ENCODE measurements around the gene CCDC187.

DNA sequence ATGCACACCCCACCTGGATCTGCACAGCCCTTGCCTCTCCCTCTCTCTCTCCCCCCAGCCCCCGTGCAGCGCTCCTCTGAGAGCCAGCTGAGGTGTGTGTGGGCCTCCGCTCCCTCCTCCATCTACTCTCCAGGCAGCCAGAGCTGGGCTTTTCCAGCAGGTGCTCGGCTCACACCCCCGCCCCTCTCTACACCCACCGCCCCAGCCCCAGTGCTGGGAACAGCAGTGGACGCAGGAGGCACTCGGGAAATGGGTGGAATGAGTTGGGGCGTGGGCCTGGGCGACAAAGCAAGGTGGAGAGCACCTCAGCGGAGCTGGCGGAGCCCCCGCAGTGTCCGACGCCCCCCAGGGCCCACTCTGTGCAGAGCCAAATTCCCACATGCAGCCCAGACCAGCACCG, 85.6 kb downstream of the CCDC187 start:
- TF ChIP-seq USF2 (IDR thresholded peaks at IDR 0.05; ENCODE audit: low read length) (no peak), MAFK (IDR thresholded peaks at IDR 0.05; ENCODE audit: low read depth, low read length) (no peak), CTBP2 (IDR thresholded peaks at IDR 0.05; ENCODE audit: borderline replicate concordance, insufficient read depth, insufficient read length, low read length) (no peak)
- TF ChIP-seq, protein P1, sequence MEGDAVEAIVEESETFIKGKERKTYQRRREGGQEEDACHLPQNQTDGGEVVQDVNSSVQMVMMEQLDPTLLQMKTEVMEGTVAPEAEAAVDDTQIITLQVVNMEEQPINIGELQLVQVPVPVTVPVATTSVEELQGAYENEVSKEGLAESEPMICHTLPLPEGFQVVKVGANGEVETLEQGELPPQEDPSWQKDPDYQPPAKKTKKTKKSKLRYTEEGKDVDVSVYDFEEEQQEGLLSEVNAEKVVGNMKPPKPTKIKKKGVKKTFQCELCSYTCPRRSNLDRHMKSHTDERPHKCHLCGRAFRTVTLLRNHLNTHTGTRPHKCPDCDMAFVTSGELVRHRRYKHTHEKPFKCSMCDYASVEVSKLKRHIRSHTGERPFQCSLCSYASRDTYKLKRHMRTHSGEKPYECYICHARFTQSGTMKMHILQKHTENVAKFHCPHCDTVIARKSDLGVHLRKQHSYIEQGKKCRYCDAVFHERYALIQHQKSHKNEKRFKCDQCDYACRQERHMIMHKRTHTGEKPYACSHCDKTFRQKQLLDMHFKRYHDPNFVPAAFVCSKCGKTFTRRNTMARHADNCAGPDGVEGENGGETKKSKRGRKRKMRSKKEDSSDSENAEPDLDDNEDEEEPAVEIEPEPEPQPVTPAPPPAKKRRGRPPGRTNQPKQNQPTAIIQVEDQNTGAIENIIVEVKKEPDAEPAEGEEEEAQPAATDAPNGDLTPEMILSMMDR (IDR thresholded peaks at IDR 0.05; ENCODE audit: control extremely low read depth in 1 of 3, insufficient read depth in 1 of 3, low read depth in 1 of 3, low read length in 3 of 3): no peak
- TF ChIP-seq, protein P2, sequence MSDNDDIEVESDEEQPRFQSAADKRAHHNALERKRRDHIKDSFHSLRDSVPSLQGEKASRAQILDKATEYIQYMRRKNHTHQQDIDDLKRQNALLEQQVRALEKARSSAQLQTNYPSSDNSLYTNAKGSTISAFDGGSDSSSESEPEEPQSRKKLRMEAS (IDR thresholded peaks at IDR 0.05): no peak
